ENCODE results near the gene PELI2. TPM values are rescaled to one million over a fixed set of nuclear protein-coding genes. Genes with fewer than 3 reads are reported as not detected.

Gene PELI2
- total RNA-seq, 1 donor from 2014 or later = 8.7 TPM

GRCh38 chr14:56309198-56309597 lies 191.0 kb downstream of the PELI2 start:
- Mint-ChIP-seq H3K4me3 (ENCODE audit: unreplicated experiment) (no peak overlapping the region), H3K36me3 (ENCODE audit: low read depth) (no peaks in the 10 kb centered on the region), H3K27ac (ENCODE audit: unreplicated experiment) (no peak overlapping the region), H3K9me3 (ENCODE audit: low read depth) (peaks cover 4% of the 10 kb centered on the region), H3K4me1 (ENCODE audit: low read depth) (peaks cover 25% of the 10 kb centered on the region), H3K27me3 (ENCODE audit: low read depth) (no peaks in the 10 kb centered on the region)
- no peak for DNase-seq (ENCODE audit: low spot score)
- TF ChIP-seq, protein P1, sequence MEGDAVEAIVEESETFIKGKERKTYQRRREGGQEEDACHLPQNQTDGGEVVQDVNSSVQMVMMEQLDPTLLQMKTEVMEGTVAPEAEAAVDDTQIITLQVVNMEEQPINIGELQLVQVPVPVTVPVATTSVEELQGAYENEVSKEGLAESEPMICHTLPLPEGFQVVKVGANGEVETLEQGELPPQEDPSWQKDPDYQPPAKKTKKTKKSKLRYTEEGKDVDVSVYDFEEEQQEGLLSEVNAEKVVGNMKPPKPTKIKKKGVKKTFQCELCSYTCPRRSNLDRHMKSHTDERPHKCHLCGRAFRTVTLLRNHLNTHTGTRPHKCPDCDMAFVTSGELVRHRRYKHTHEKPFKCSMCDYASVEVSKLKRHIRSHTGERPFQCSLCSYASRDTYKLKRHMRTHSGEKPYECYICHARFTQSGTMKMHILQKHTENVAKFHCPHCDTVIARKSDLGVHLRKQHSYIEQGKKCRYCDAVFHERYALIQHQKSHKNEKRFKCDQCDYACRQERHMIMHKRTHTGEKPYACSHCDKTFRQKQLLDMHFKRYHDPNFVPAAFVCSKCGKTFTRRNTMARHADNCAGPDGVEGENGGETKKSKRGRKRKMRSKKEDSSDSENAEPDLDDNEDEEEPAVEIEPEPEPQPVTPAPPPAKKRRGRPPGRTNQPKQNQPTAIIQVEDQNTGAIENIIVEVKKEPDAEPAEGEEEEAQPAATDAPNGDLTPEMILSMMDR (IDR thresholded peaks at IDR 0.05) = no peak

DNA sequence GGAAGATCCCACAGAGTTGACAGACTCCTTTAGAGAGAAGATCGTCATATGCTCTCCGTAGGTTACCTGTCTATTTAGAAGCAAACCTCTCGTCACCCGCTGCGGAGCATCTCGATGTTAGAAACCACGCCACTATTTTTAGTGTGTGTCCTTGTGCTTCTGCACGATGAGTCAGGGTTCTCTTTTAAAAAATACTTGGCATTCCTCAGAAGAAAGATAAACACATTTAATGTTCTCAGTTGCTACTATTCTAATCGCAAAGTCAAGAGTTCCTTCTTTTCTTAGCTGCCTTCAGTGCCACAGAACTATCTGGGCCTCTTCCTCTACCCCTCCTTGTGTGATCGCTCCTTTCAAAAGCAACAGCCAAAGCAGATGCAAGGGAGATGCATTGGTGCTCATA lies 192.4 kb downstream of the PELI2 start:
- H3K27me3 Mint-ChIP-seq (ENCODE audit: low read depth) = no peaks in the 10 kb centered on the region
- TF ChIP-seq, protein P1 (IDR thresholded peaks at IDR 0.05) = no peak
- peaks cover 4% of the 10 kb centered on the region for H3K9me3 Mint-ChIP-seq (ENCODE audit: low read depth)
- H3K4me3 Mint-ChIP-seq (ENCODE audit: unreplicated experiment) = peak overlapping the region; percentile 2
- H3K4me1 Mint-ChIP-seq (ENCODE audit: low read depth) = peaks cover 25% of the 10 kb centered on the region
- peak overlapping the region; percentile 56 for H3K27ac Mint-ChIP-seq (ENCODE audit: unreplicated experiment)
- DNase-seq (ENCODE audit: low spot score) = no peak
- peaks cover 4% of the 10 kb centered on the region for H3K36me3 Mint-ChIP-seq (ENCODE audit: low read depth)

DNA sequence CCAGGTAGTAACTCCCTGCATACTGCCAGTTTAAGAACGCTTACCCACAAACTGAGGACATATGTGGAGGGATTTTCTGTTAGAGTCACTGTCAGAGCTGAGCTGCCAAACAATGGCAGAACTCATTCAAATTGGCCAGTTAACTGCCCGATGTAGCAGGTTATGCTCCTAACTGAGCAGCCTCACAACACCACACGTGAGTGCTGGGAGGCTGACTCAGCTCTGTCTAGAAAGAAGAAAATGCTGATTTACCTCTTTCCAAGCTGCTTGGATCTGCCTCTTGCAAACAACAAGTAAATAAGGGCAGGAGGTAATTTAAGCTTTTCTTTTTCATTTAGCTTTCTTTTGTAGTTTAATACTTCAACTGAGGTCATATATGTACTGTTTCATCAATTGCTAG lies 195.6 kb downstream of the PELI2 start:
- peaks cover 25% of the 10 kb centered on the region for H3K4me1 Mint-ChIP-seq (ENCODE audit: low read depth)
- peaks cover 5% of the 10 kb centered on the region for H3K36me3 Mint-ChIP-seq (ENCODE audit: low read depth)
- H3K27ac Mint-ChIP-seq (ENCODE audit: unreplicated experiment) = no peak overlapping the region

GRCh38 chr14:56318393-56319115 lies 200.3 kb downstream of the PELI2 start:
- Mint-ChIP-seq H3K36me3 (ENCODE audit: low read depth) (peaks cover 5% of the 10 kb centered on the region), H3K4me3 (ENCODE audit: unreplicated experiment) (no peak overlapping the region), H3K27ac (ENCODE audit: unreplicated experiment) (no peak overlapping the region)

More for the DNA sequence above, 195.6 kb downstream of the PELI2 start:
- H3K4me3 Mint-ChIP-seq (ENCODE audit: unreplicated experiment) = no peak overlapping the region
- no peaks in the 10 kb centered on the region for H3K9me3 Mint-ChIP-seq (ENCODE audit: low read depth)
- no peak for DNase-seq (ENCODE audit: low spot score)
- no peaks in the 10 kb centered on the region for H3K27me3 Mint-ChIP-seq (ENCODE audit: low read depth)
- TF ChIP-seq, protein P1 (IDR thresholded peaks at IDR 0.05) = no peak

GRCh38 chr14:56321861-56322260 lies 203.7 kb downstream of the PELI2 start:
- DNase-seq (ENCODE audit: low spot score) = no peak
- TF ChIP-seq, protein P1 (IDR thresholded peaks at IDR 0.05) = no peak
- H3K27ac Mint-ChIP-seq (ENCODE audit: unreplicated experiment) = no peak overlapping the region
- no peaks in the 10 kb centered on the region for H3K27me3 Mint-ChIP-seq (ENCODE audit: low read depth)
- H3K36me3 Mint-ChIP-seq (ENCODE audit: low read depth) = peaks cover 1% of the 10 kb centered on the region
- H3K4me1 Mint-ChIP-seq (ENCODE audit: low read depth) = peaks cover 2% of the 10 kb centered on the region
- H3K9me3 Mint-ChIP-seq (ENCODE audit: low read depth) = no peaks in the 10 kb centered on the region
- no peak overlapping the region for H3K4me3 Mint-ChIP-seq (ENCODE audit: unreplicated experiment)

More at GRCh38 chr14:56318393-56319115, 200.3 kb downstream of the PELI2 start:
- Mint-ChIP-seq H3K9me3 (ENCODE audit: low read depth) (no peaks in the 10 kb centered on the region), H3K4me1 (ENCODE audit: low read depth) (no peaks in the 10 kb centered on the region), H3K27me3 (ENCODE audit: low read depth) (no peaks in the 10 kb centered on the region)
- TF ChIP-seq, protein P1 (IDR thresholded peaks at IDR 0.05) = no peak
- no peak for DNase-seq (ENCODE audit: low spot score)

Measured in chondrocyte (in vitro differentiated cells).